CD4-positive, alpha-beta memory T cell (primary cell): Measurements from ENCODE around the gene ALKBH5. TPM values are rescaled to one million over a fixed set of nuclear protein-coding genes. Genes with fewer than 3 reads are reported as not detected.

Experiments
- CTCF ChIA-PET: fragments of 350-600 bp; sonication (Branson Sonifier 250); formaldehyde crosslinking; loops from one replicate; lab custom pipeline; 2021; ENCODE audit warnings: inconsistent platforms; ENCODE audit not compliant: partially characterized antibody; lab: Charles Lee
- POLR2A ChIA-PET: fragments of 350-600 bp; sonication (Branson Sonifier 250); formaldehyde crosslinking; loops from one replicate; lab custom pipeline; 2021; ENCODE audit not compliant: partially characterized antibody; lab: Charles Lee
- DNase-seq, 5 donors: peaks; one replicate each; pipeline versions ENCODE4 v3.0.0 to v3.0.0-alpha.2; 2020 to 2022; ENCODE audit warnings: mixed read lengths in 1 of 5
- H3K27ac ChIP-seq: one replicate; pipeline ENCODE4 v1.7.0; 2013; ENCODE audit warnings: low read depth, low read length
- H3K27me3 ChIP-seq: 2 replicates; pipeline ENCODE4 v1.7.0; 2013; ENCODE audit warnings: mild to moderate bottlenecking, low read length, moderate library complexity; ENCODE audit not compliant: insufficient read depth
- H3K36me3 ChIP-seq: 2 replicates; pipeline ENCODE4 v1.7.0; 2013; ENCODE audit warnings: mild to moderate bottlenecking, low read length, moderate library complexity; ENCODE audit not compliant: insufficient read depth
- H3K4me1 ChIP-seq: 2 replicates; pipeline ENCODE4 v1.7.0; 2013; ENCODE audit warnings: mild to moderate bottlenecking, low read length, moderate library complexity; ENCODE audit not compliant: insufficient read depth
- H3K4me3 ChIP-seq, 2 donors: one replicate each; pipeline ENCODE4 v1.7.0; 2013; ENCODE audit warnings: low read length in 2 of 2, mild to moderate bottlenecking in 1 of 2
- H3K9me3 ChIP-seq, 2 donors: one replicate each; pipeline ENCODE4 v1.7.0; 2013; ENCODE audit warnings: low read length in 2 of 2, control low read depth in 1 of 2; ENCODE audit not compliant: control insufficient read depth in 1 of 2
- H3K27ac Mint-ChIP-seq, 7 donors: one replicate each; pipeline ENCODE4 v1.8.0; 2020 to 2021; ENCODE audit warnings: mixed read lengths in 7 of 7, mild to moderate bottlenecking in 6 of 7, inconsistent platforms in 3 of 7, moderate library complexity in 3 of 7
- H3K27me3 Mint-ChIP-seq, 2 donors: one replicate each; pipeline ENCODE4 v1.8.0; 2020 to 2021; ENCODE audit warnings: mixed read lengths in 2 of 2
- H3K36me3 Mint-ChIP-seq, 2 donors: one replicate each; pipeline ENCODE4 v1.8.0; 2020 to 2021; ENCODE audit warnings: mixed read lengths in 2 of 2, inconsistent platforms in 1 of 2, mild to moderate bottlenecking in 1 of 2
- H3K4me1 Mint-ChIP-seq, 4 donors: one replicate each; pipeline ENCODE4 v1.8.0; 2020 to 2021; ENCODE audit warnings: mixed read lengths in 4 of 4, mild to moderate bottlenecking in 1 of 4
- H3K4me3 Mint-ChIP-seq, 8 donors: one replicate each; pipeline ENCODE4 v1.8.0; 2020 to 2021; ENCODE audit warnings: mixed read lengths in 8 of 8, mild to moderate bottlenecking in 7 of 8, moderate library complexity in 6 of 8, inconsistent platforms in 3 of 8
- H3K9me3 Mint-ChIP-seq, 8 donors: one replicate each; pipeline ENCODE4 v1.8.0; 2020 to 2021; ENCODE audit warnings: mixed read lengths in 8 of 8, mild to moderate bottlenecking in 5 of 8, inconsistent platforms in 3 of 8, moderate library complexity in 1 of 8
- intact Hi-C: fragments of 100-400 bp; cut with micrococcal nuclease; formaldehyde crosslinking; loops from one replicate; pipeline ENCODE4 v1.15.1; 2023
- polyA plus RNA-seq, 2 donors: library from polyadenylated mRNA; unstranded; fragments of 300-500 nt; fragmentation: Illumina TruSeq; gene quantifications; one replicate each; pipeline ENCODE4 v1.2.3, GENCODE V29; 2021
- total RNA-seq, 2 experiments: library from RNA; stranded (reverse); gene quantifications; one replicate each; pipeline ENCODE4 v1.2.3, GENCODE V29; 2021

ALKBH5 gene
- total and polyA plus RNA-seq, 4 experiments from 2014 or later, result 119 to 132 (median 123) TPM

GRCh38 chr17:18217412-18218015 is 33.9 kb downstream of the ALKBH5 start:
- peak; percentile 55 to 73 (median 63) for DNase-seq
- peaks cover 0 to 4% (median under 1%) of the 10 kb centered on the region in 4 donors for H3K4me1 Mint-ChIP-seq
- H3K4me3 Mint-ChIP-seq, result no peak overlapping the region
- Histone ChIP-seq H3K9me3 (no peaks in the 10 kb centered on the region), H3K27ac (no peak overlapping the region), H3K27me3 (no peaks in the 10 kb centered on the region), H3K36me3 (no peaks in the 10 kb centered on the region), H3K4me3 (no peak overlapping the region), H3K4me1 (no peaks in the 10 kb centered on the region)
- H3K36me3 Mint-ChIP-seq, result peaks cover 0 to 2% of the 10 kb centered on the region in 2 donors
- no peaks in the 10 kb centered on the region for H3K27me3 Mint-ChIP-seq
- H3K27ac Mint-ChIP-seq, result peak overlapping the region in 1 of 7 donors; percentile 26
- peaks cover 0 to 2% (median 0%) of the 10 kb centered on the region in 8 donors for H3K9me3 Mint-ChIP-seq
- ChIA-PET CTCF (interaction anchor here (0.9 to 2.2 kb wide), 4 partner anchors 11 to 75 kb away, joined by 3 to 5 read pairs (median 4); no protein-coding TSS in a partner anchor), POLR2A (interaction anchor here (3.1 kb wide), 1 partner anchor 34 kb away, joined by 14 read pairs; the partner anchor contains the start of gene ALKBH5)
- intact Hi-C loops, result no loop called here

- H3K4me1 ChIP-seq, result no peaks in the 10 kb centered on the region
- Mint-ChIP-seq H3K36me3 (no peaks in the 10 kb centered on the region), H3K4me1 (peaks cover 0 to 8% (median under 1%) of the 10 kb centered on the region in 4 donors), H3K27ac (peak overlapping the region in 3 of 7 donors; percentile 24 to 66 (median 31)), H3K4me3 (no peak overlapping the region), H3K9me3 (peaks cover 0 to 2% (median 0%) of the 10 kb centered on the region in 8 donors), H3K27me3 (no peaks in the 10 kb centered on the region)
- H3K27ac ChIP-seq, result no peak overlapping the region
- no peaks in the 10 kb centered on the region for H3K27me3 ChIP-seq
- H3K4me3 ChIP-seq, result no peak overlapping the region
- no peaks in the 10 kb centered on the region for H3K9me3 ChIP-seq
- DNase-seq, result no peak
- ChIA-PET POLR2A (interaction anchor here (3.1 kb wide), 1 partner anchor 36 kb away, joined by 14 read pairs; the partner anchor contains the start of gene ALKBH5), CTCF (no interaction called here)
- no peaks in the 10 kb centered on the region for H3K36me3 ChIP-seq
- intact Hi-C loops, result no loop called here
These were observed 35.3 kb downstream of the ALKBH5 start for GRCh38 chr17:18218756-18219415.

- no peak overlapping the region for H3K27ac Mint-ChIP-seq
- H3K4me1 ChIP-seq, result peaks cover 28% of the 10 kb centered on the region
- H3K9me3 ChIP-seq, result no peaks in the 10 kb centered on the region
- peaks cover 0 to 2% (median 0%) of the 10 kb centered on the region in 8 donors for H3K9me3 Mint-ChIP-seq
- H3K4me3 ChIP-seq, result no peak overlapping the region
- no peaks in the 10 kb centered on the region for H3K36me3 Mint-ChIP-seq
- CTCF ChIA-PET, result interaction anchor here (0.8 to 0.9 kb wide), 2 partner anchors 24 to 41 kb away, joined by 3 read pairs; partner anchors contain the start of gene ALKBH5
- no peak overlapping the region for H3K4me3 Mint-ChIP-seq
- no peaks in the 10 kb centered on the region for H3K27me3 Mint-ChIP-seq
- no peak overlapping the region for H3K27ac ChIP-seq
- no peak for DNase-seq
- peaks cover 15 to 39% (median 21%) of the 10 kb centered on the region in 4 donors for H3K4me1 Mint-ChIP-seq
- H3K27me3 ChIP-seq, result no peaks in the 10 kb centered on the region
- intact Hi-C loops, result no loop called here
- no peaks in the 10 kb centered on the region for H3K36me3 ChIP-seq
- POLR2A ChIA-PET, result interaction anchor here (2.5 kb wide), 1 partner anchor 40 kb away, joined by 9 read pairs; the partner anchor contains the start of gene ALKBH5
These were observed 40.4 kb downstream of the ALKBH5 start for GRCh38 chr17:18224053-18224386.

GRCh38 chr17:18224387-18225120 is 40.9 kb downstream of the ALKBH5 start:
- Mint-ChIP-seq H3K9me3 (no peaks in the 10 kb centered on the region), H3K4me3 (peak overlapping the region in 7 of 8 donors; percentile 41 to 71 (median 65)), H3K4me1 (peaks cover 15 to 39% (median 21%) of the 10 kb centered on the region in 4 donors), H3K27me3 (no peaks in the 10 kb centered on the region), H3K36me3 (no peaks in the 10 kb centered on the region), H3K27ac (peak overlapping the region in 3 of 7 donors; percentile 59 to 92 (median 82))
- intact Hi-C loops, result loop anchor here (1.0 kb wide), 3 partner anchors 36 to 91 kb away; partner anchors contain the start of genes ALKBH5, MIEF2 and SMCR8
- H3K36me3 ChIP-seq, result no peaks in the 10 kb centered on the region
- ChIA-PET POLR2A (interaction anchor here (0.7 to 2.5 kb wide), 3 partner anchors 10 to 67 kb away, joined by 3 to 9 read pairs (median 3); partner anchors contain the start of gene ALKBH5), CTCF (interaction anchor here (0.8 kb wide), 1 partner anchor 42 kb away, joined by 3 read pairs; the partner anchor contains the start of gene ALKBH5)
- H3K4me1 ChIP-seq, result peaks cover 28% of the 10 kb centered on the region
- H3K9me3 ChIP-seq, result no peaks in the 10 kb centered on the region
- H3K27ac ChIP-seq, result peak overlapping the region; percentile 15
- no peaks in the 10 kb centered on the region for H3K27me3 ChIP-seq
- no peak overlapping the region for H3K4me3 ChIP-seq
- no peak for DNase-seq

GRCh38 chr17:18225121-18225641 is 41.6 kb downstream of the ALKBH5 start, which contains the start of gene LLGL1:
Gene LLGL1, plus strand, starts transcription at chr17:18225635. Its CDS starts 48 bp downstream, at chr17:18225683.
- H3K27ac Mint-ChIP-seq, result peak within 1 kb of the TSS; percentile 82 to 99 (median 94)
- no peaks in the 10 kb centered on the region for H3K27me3 ChIP-seq
- CTCF ChIA-PET, result no interaction called here

GRCh38 chr17:18225642-18226283 is 42.1 kb downstream of the ALKBH5 start:
- Mint-ChIP-seq H3K4me3 (peak overlapping the region; percentile 89 to 99 (median 96)), H3K27ac (peak overlapping the region; percentile 32 to 99 (median 94)), H3K27me3 (no peaks in the 10 kb centered on the region), H3K9me3 (no peaks in the 10 kb centered on the region), H3K4me1 (peaks cover 15 to 39% (median 21%) of the 10 kb centered on the region in 4 donors), H3K36me3 (no peaks in the 10 kb centered on the region)
- ChIA-PET CTCF (no interaction called here), POLR2A (interaction anchor here (1.0 to 2.5 kb wide), 5 partner anchors 9 to 42 kb away, joined by 3 to 9 read pairs (median 3); partner anchors contain the start of gene ALKBH5)
- Histone ChIP-seq H3K9me3 (no peaks in the 10 kb centered on the region), H3K4me3 (peak overlapping the region; percentile 59 to 78), H3K27me3 (no peaks in the 10 kb centered on the region), H3K4me1 (peaks cover 28% of the 10 kb centered on the region), H3K27ac (peak overlapping the region; percentile 42), H3K36me3 (no peaks in the 10 kb centered on the region)
- intact Hi-C loops, result loop anchor here (1.0 kb wide), 3 partner anchors 35 to 90 kb away; partner anchors contain the start of genes ALKBH5, MIEF2 and SMCR8
- DNase-seq, result peak in 1 of 5 donors; percentile 16

More at GRCh38 chr17:18225121-18225641, 41.6 kb downstream of the ALKBH5 start, which contains the start of gene LLGL1:
- Histone ChIP-seq H3K4me3 (peak within 1 kb of the TSS; percentile 59 to 78), H3K4me1 (peaks cover 28% of the 10 kb centered on the region), H3K36me3 (no peaks in the 10 kb centered on the region), H3K27ac (peak within 1 kb of the TSS; percentile 42), H3K9me3 (no peaks in the 10 kb centered on the region)
- H3K9me3 Mint-ChIP-seq, result no peaks in the 10 kb centered on the region
- no peaks in the 10 kb centered on the region for H3K36me3 Mint-ChIP-seq
- POLR2A ChIA-PET, result interaction anchor here (0.7 to 2.5 kb wide), 6 partner anchors 9 to 67 kb away, joined by 3 to 9 read pairs (median 3); partner anchors contain the start of gene ALKBH5
- H3K27me3 Mint-ChIP-seq, result no peaks in the 10 kb centered on the region
- intact Hi-C loops, result loop anchor here (1.0 kb wide), 3 partner anchors 35 to 90 kb away; partner anchors contain the start of genes ALKBH5, MIEF2 and SMCR8
- peak; percentile 94 to 96 (median 96) for DNase-seq
- H3K4me1 Mint-ChIP-seq, result peaks cover 15 to 39% (median 21%) of the 10 kb centered on the region in 4 donors
- H3K4me3 Mint-ChIP-seq, result peak within 1 kb of the TSS; percentile 89 to 99 (median 96)
